Stimulated activated CD4-positive, alpha-beta T cell treated with anti-CD3 and anti-CD28 coated beads, Interleukin-4, amount 100 ng/mL, for 24 hours (primary cell): ENCODE results near the gene ACOD1.
A peak's percentile ranks its signal among the peaks of the same experiment; 100 is the strongest.
"Not testable (repeated sequence)": the region's sequence is repeated elsewhere in the genome, so short reads cannot be mapped to it uniquely, and the experiment has no call there.

Source experiments
- DNase-seq: peaks from one replicate; pipeline ENCODE4 v3.0.0-alpha.2; 2020

ACOD1 gene

DNA sequence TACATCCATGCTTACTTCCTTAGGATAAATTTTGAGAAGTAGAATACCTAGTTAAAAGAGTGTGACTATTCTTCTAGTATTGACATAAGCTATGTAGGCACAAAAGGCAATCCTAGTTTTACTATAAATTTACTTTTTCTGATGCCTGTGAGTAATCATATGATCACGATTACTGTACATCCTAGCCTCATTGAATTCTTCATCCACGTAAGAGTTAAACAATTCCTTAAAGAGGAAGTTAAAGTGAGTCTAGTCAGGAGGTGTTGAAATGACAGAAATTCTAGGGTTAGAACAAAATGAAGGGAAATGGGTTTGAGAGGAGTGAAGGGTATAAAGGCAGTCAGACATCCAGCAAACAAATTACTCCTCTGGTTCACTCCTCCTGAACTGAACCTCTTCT is at the start of gene ACOD1:
ACOD1 (plus strand) TSS at position 363 of the 400 bp plus-strand sequence. CDS start 48 bp downstream, outside the sequence.
- no peak for DNase-seq

DNA sequence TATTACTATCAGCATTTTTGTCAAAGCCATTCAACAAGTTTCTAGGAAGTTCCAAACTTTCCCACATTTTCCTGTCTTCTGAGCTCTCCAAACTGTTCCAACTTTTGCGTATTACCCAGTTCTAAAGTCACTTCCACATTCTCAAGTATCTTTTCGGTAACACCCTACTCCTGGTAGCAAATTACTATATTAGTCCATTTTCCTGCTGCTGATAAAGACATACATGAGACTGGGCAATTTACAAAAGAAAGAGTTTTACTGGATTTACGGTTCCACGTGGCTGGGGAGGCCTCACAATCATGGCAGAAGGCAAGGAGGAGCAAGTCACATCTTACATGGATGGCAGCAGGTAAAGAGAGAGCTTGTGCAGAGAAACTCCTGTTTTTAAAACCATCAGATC is 49.2 kb upstream of the ACOD1 start:
- not testable (repeated sequence) for DNase-seq

DNA sequence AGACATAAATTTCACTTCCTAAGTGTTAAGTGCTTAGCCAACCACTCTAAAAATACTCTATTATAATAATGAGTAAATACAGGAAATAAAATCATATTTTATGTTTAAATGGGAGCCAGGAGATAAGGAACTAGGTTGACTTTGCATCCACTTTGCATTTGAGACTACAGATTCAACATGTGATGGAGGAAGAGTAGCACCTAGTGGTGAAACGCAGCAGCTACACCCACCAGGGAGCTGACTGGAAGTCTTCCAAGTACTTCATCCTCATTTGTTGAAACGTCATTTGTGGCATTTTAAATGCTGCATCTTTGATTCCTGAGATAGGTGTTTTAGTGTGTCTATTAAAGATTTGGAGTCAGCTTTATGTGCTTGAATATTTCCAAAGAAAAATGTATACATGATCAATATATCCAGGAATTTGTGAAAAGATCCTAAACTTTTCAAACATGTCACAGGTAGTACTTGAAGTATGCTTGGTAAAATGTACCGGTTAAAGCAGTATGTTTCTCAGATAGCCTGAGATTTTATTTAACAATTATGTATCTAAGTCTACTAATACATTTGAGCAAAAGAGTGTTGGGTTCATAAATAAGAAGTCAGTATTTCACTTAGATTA is 44.7 kb upstream of the ACOD1 start:
- peak; percentile 74 for DNase-seq

DNA sequence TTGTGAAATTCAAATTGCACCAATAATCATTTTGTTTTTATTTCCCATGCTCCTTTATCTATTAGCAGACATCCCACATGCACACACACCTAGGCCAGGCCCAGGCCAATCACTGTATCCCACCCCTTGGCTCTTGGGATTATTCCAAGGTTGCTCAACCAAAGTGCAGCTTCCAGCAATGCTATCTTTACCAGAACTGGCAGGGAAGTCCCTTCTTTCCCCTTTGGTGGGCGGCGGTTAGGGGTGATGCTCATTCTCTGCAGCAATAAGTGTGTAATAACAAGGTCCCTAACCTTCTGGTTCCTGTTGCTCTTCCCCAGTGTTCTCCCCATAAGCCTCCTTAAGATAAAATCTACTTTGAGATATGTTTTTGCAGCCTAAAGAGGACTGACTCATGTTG is 43.8 kb upstream of the ACOD1 start:
- DNase-seq: no peak

DNA sequence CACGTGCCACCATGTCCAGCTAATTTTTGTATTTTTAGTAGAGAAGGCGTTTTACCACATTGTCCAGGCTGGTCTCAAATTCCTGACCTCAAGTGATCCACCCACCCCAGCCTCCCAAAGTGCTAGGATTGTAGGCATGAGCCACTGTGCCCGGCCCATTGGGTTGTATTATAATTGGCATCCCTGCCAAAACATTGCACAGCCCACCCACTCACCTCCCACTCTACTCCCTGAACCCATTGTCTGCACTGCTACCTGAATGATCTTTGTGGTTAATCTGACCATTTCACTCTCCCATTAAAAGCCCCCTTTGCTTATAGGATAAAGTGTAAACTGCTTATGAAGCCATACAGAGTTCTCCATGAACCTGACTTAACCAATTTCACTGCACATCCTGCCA is 35.8 kb upstream of the ACOD1 start:
- no peak for DNase-seq

DNA sequence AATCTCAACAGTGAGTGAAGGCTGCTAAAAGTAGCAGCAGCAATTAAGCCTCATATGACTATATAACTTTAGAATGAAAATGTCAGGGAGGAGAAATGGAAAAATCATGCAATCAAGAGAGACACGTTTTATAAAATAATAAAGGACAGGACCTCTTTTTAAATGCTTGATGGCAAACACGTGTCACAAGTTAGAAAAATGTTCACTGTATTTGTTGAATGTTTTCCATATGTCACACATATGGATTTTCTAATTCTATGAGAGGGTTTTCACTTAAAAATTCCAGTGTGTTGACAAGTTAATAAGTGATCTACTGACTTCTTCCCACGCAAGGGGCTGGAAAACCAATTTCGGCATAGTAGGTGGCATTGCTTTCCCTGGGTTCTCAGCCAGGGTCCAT is 34.4 kb upstream of the ACOD1 start:
- no peak for DNase-seq

DNA sequence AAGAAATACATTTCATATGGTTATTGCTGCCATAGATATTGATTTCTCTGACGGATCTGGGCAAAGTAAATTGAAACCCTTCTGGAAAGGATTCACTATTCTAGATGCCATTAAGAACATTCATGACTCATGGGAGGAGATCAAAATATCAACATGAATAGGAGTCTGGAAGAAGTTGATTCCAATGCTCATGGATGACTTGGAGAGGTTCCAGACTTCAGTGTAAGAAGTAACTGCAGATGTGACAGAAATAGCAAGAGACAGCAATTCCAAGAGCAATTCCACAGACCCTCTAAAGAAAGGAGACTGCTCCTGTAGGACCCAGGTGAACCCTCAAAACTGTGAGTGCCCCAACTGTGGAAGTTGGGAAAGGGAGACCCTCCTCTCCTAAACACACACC is 31.2 kb upstream of the ACOD1 start:
- DNase-seq: no peak

DNA sequence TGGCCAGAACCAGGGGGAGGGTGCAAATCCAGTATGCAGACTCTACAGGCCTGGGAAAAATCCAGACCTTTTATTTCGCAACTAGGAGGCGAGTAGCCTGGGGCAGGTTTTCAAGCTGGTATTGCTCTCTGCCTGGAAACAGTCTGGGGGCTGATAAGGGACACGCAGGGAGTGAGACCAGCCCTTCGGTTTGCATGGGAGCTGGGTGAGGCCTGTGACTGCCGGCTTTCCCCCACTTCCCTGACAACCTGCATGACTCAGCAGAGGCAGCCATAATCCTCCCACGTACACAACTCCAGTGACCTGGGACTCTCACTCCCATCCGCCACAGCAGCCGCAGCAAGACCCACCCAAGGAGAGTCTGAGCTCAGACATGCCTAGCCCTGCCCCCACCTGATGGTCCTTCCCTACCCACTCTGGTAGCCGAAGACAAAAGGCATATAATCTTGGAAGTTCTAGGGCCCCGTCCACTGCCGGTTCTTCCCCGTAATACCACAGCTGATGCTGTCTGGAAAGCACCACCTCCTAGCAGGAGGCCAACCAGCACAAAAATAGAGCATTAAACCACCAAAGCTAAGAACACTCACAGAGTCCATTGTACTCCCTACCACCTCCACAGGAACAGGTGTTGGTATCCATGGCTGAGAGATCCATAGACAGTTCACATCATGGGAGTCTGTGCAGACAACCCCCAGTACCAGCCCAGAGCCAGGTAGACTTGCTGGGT is 30.4 kb upstream of the ACOD1 start:
- not testable (repeated sequence) for DNase-seq

DNA sequence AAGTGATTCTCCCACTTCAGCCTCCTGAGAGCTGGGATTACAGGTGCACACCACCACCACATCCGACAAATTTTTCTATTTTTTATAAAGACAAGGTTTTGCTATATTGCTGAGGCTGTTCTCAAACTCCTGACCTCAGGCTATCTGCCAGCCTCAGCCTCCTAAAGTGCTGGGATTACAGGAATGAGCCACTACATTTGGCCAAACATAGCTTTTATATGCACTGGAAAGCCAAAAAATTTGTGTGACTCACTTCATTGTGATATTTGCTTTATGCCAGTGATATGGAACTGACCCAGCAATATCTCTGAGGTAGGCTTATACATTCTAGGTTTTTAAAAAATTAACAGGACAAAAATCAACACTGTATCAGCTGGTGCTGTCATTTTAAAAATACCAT is 26.8 kb upstream of the ACOD1 start:
- no peak for DNase-seq

DNA sequence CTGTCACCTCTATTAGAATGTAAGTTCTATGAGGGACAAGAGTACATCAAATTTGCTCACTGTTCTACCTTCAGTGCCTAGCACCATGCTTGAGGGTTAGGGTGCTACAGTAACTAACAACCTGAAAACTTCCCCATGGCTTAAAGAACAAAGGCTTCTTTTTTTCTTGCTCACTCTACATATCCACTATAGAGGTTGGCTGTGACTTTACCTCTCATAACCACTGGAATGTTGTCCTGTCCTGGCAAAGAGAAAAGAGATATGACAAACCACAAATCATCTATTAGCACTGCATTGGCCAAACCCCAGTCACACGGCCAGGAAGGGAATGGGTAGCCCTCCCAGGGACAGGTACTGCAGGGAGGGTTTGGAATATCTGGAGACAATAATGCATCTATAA is 23.2 kb upstream of the ACOD1 start:
- DNase-seq: no peak

DNA sequence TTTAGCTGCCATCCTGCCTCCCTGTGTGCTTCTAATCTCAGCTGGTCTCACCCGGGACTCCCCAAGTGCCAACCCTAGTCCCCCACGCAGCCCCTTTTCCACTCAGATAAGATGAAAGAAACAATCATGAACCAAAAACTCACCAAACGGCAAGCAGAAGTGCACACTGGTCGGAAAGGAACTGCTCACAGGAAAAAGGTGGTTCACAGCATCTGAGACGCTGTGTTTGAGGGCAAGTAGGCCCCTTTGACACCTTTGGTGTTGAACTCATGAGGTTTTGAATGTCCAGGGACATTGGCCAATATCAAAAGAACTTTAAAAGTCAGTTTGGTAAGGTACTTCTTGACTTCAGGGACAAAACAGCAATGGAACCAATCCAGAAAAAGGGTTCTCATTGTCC is 20.4 kb upstream of the ACOD1 start:
- DNase-seq: no peak

DNA sequence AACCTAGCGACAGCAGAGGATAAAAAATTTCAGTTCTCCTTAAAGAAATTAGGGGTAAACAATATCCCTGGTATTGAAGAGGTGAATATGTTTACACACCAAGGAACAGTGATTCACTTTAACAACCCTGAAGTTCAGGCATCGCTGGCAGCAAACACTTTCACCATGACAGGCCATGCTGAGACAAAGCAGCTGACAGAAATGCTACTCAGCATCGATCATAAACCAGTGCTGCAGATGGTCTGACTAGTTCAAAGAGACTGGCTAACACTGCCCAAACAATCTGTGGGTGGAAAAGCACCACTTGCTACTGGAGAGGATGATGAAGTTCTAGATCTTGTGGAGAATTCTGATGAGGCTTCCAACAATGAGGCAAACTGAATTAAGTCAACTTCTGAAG is 19.9 kb upstream of the ACOD1 start:
- no peak for DNase-seq

DNA sequence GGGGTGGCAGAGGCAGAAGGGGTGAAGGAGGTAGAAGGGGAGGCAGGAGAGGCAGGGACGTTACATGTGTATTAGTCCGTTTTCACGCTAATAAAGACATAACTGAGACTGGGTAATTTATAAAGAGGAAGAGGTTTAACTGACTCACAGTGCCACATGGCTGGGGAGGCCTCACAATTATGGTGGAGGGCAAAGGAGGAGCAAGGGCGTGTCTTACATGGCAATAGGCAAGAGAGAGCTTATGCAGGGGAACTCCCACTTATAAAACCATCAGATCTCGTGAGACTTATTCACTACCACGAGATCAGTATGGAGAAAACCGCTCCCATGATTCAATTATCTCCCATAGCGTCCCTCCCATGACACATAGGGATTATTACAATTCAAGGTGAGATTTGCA is 19.0 kb upstream of the ACOD1 start:
- no peak for DNase-seq

DNA sequence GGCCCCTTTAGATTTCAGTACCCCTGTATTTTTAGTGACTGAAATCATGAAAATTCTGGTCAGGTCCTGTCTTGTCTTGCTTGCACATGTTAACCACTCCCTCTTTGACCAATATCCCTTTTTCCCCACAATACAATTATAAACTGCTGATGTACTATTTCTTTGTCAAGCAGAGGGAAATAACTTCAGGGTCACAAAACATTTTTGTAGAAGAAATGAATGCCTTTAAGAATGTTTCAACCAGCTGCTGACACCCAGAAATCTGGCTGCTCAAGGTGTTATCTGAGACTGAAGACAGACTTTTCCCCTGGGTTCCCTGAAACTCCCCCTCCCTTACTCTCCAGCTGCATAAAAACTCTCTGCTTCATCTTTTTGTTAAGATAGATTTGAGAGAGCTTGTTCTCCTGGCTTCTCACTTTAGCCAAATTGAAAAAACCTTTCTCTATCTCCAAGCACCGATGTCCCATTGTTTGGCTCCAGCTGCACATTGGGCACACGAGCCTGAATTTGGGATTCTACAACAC is 18.4 kb upstream of the ACOD1 start:
- DNase-seq: no peak

DNA sequence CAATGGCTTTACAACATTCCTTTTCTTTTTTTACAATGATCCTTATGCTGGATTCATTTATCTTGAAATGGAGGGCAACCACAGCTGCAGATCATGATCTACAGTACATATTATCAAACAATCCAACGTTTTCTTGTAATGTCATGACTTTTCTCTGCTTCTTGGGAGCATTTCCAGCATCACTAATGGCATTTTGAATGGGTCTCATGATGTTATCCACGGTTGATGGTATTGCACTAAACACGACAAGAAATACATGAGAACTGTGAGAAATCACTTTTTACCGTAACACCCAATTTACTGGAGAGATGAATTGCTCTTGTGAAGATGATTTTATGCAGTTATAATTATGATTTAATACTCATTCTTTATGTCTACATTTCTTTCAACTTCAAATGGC is 16.2 kb upstream of the ACOD1 start:
- DNase-seq: no peak

DNA sequence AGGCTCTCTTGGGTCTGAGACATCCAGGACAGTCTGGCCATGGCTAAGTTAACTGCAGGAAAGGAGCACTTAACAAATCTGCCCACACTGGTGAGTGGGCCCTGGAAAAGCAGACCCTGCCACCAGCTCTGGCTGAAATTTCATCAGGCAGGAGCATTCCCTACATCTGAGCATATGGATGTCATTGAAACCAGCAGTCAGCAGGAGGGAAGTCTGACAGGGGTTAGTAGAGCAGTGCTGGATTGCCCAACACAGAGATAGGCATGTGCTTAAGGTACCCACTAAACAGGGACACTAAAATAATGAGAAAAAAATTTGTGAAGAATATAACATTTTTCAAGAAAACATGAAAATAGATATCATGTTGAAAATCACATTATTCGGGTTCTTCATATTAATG is 13.6 kb upstream of the ACOD1 start:
- DNase-seq: no peak

DNA sequence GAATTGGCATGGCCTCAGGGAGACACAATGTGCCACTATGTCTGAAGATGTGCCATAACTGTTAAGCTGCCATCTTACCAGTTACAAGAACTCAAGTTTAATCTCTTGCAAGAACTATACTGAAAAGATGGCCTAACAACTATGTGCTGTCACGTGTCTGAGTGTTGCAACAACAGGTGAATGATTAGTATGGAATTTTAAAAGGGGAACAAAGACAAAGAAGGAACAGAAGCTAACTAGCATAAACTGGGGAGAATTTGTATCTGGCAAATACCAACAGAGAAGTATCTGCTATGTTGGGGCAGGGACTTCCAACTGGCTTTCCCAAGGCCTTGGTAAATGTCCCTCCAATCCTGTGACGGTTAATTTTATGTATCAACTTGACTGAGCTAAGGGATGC is 11.5 kb upstream of the ACOD1 start:
- no peak for DNase-seq

DNA sequence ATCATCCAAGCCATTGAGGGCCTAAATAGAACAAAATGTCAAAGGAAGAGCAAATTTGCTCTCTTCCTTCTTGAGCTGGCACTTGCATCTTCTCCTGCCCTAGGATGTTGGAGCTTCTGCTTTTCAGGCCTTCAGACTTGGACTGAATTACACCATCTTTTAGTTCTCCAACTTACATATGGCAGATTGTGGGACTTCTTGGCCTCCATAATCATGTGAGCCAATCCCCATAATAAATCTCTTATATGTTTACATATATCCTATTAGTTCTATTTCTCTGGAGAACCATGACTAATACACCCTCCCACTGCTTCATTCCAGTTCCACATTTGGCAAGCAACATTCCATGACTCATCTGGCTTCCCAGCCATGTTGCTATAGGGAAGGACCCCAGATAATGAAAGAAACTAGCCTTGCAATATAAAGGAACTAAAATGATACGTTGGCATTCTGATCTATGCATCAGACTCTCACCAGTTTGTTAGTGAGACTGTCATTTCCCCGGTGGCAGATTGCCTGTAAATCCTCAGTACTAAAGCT is 11.0 kb upstream of the ACOD1 start:
- no peak for DNase-seq

DNA sequence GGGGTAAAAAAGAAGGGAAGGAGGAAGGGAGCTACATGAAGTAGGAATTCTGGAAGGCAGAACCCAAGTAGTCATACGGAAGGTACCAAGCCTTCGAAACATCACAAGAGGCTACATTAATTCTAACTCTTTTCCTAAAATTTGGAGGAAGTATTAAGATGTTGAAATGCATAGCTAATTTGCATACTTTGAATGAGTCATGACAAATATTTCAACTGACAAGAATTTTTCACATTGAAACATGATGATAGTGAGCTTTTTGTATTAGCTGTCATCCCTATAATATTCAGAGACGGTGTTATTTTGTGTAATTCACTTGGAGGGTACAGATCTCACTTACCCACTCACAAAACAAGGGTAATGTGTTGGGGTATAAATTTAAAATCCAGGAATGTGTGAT is 9.1 kb upstream of the ACOD1 start:
- DNase-seq: no peak

DNA sequence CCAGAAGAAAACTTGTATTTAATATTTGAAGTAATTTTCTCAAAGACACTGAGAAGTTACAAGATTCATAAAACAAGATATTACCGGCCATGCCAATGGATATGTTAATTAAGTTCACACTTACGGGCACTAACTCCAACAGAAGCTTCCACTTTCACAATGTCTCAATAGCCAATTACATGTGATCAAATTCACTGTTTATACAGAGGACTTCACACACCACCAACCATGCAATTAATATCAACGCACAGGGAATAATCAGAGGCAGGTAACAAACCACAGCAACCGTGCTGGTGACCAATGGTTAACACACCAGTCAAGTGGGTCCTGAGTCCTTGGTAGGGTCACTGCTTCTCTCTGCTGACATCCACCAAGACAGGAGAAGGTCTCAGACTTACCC is 5.9 kb upstream of the ACOD1 start:
- no peak for DNase-seq

DNA sequence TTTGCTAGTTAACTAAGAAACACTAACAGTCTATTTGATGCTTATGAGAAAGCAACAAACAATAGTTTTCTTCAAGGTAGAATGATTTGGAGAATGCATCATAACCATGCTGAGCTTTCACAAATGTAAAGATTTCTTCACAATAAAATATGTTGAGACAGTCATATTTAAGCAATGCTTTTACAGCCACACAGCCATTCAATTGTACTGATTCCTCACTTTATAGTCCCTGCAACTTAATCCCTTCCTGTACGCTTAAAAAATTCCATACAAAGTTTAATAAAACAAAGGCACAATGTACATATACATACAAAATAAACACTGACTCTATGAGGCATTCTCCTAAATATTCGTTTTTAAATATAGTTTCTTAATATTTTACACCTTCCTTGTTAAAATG is 4.7 kb upstream of the ACOD1 start:
- no peak for DNase-seq

DNA sequence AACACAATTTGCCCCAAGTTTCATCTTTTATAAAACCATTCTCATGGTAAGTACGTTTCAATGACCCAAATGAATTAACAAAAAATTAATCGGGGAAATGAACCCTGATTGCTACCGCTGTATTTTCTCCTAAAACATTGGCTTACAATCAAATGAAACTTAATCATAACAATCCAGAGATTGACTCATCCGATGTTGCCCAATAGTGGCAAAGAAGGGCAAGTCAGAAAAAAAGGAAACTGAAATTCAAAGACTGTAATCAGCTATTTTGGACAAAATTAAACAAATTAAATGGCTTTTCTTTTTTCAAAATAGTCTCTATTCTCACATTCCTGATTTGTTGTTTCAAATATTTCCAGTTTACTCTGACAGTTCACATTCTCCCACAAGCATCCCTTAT is 3.9 kb upstream of the ACOD1 start:
- no peak for DNase-seq

DNA sequence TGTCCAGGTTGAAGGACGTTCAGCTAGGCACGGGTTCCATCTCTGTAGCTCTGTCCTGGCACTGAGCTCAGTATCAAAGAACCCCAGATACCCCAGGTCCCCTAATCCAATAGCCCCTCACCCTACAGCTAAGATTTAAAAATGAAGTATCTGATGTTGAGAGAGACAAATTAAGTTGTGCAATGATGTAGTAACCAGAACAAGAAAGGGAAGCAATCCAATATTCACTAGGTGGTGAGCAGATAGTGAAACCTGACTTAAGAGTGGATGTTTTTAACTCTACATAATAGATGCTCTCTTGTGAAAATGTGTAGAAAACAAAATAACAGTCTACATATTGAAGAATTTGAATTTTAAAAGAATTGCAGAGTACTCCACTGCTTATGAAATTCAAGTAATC is 1.8 kb downstream of the ACOD1 start:
- no peak for DNase-seq

DNA sequence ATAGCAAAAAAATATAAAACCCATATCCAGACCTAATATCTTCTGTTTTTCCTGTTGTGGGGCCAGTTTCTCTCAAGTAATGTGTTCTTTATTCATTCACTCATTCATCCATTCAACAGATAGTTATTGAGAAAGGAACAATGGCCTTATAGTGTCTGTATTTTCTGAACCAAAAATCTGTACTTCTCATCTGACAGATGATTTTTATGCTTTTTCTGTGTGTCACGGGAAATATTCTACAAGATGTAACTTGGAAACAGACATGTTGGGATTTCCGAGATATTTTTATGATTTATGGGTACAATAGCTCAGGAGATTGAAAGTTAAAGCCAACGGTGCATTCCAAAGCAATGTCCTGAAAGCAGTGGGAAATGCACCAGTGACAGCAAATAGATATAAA is 5.7 kb downstream of the ACOD1 start:
- DNase-seq: no peak

DNA sequence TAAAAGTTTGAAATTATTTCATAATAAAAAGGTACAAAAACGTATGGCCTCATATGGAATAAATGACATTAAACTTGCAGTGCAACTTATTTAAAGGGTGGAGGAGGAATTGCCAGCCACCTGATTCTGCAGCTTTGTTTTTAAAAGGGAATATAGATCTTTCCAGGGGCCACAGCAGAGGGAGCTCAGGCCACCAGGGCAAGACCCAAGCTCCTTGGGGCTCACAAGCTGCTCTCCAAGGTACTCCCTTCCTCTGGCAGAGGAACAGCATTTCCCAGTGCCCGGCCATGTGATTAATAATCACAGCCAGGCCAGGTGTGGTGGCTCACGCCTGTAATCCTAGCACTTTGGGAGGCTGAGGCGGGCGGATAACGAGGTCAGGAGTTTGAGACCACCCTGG is 6.2 kb downstream of the ACOD1 start:
- no peak for DNase-seq
